ENCODE results near the gene TAMALIN. TPM values are rescaled to one million over a fixed set of nuclear protein-coding genes. Genes with fewer than 3 reads are reported as not detected.

Gene TAMALIN
- polyA plus RNA-seq, 2 of the 4 experiments (the other 2 are of a cell fraction): 0.30 to 0.35 TPM

- TF ChIP-seq EHF (CRISPR knock-in tag; IDR thresholded peaks at IDR 0.05) (peak; percentile 74), EP300 (IDR thresholded peaks at IDR 0.05) (peak; percentile 71 to 94), ZFP36 (IDR thresholded peaks at IDR 0.05; ENCODE audit: borderline replicate concordance, partially characterized antibody) (peak; percentile 91), ZSCAN20 (CRISPR knock-in tag; IDR thresholded peaks at IDR 0.05) (peak; percentile 77), NPAS2 (CRISPR knock-in tag; IDR thresholded peaks at IDR 0.05; ENCODE audit: borderline replicate concordance) (no peak), BHLHE40 (IDR thresholded peaks at IDR 0.05; ENCODE audit: low read depth, low read length) (peak; percentile 47; the same call in 1 of the 2 replicates), SREBF2 (IDR thresholded peaks at IDR 0.05) (no peak), CHD4 (IDR thresholded peaks at IDR 0.05; ENCODE audit: borderline replicate concordance) (no peak), ZNF302 (CRISPR knock-in tag; IDR thresholded peaks at IDR 0.05) (no peak), MAFK (IDR thresholded peaks at IDR 0.05; ENCODE audit: partially characterized antibody) (no peak), MYC (IDR thresholded peaks at IDR 0.05; ENCODE audit: borderline replicate concordance, low read length) (peak; percentile 53), HEYL (CRISPR knock-in tag; IDR thresholded peaks at IDR 0.05) (no peak), RCOR1 (IDR thresholded peaks at IDR 0.05; ENCODE audit: low read depth, low read length) (no peak)
These were observed 44.2 kb downstream of the TAMALIN start, which contains the start of gene NR4A1 (continued) for GRCh38 chr12:52050758-52051541.

- peak overlapping the region; percentile 75 for H3K4me3 ChIP-seq
- 63% methylated on average over 7 of the region's 7 CpGs for WGBS (ENCODE audit: missing lambda C conversion rate)
- H3K4me1 ChIP-seq: peaks cover 34% of the 10 kb centered on the region
- ChIA-PET POLR2A (interaction anchor here (0.6 to 2.3 kb wide), 4 partner anchors 12 to 27 kb away, joined by 3 to 19 read pairs (median 7); no protein-coding TSS in a partner anchor), CTCF (interaction anchor here (1.0 to 42.5 kb wide), 4 partner anchors 9 to 929 kb away, joined by 4 to 1730 read pairs (median 18); no protein-coding TSS in a partner anchor)
- ATAC-seq: no peak
- H3K27ac ChIP-seq: peak overlapping the region; percentile 90 to 95; a peak in 5 of 6 replicates
- peak in 1 of 2 experiments; percentile 73 for DNase-seq (ENCODE audit: low read depth in 1 of 2, low spot score in 1 of 2)
- FAIRE-seq: no peak
- no peaks in the 10 kb centered on the region for H3K9me3 ChIP-seq
- peak overlapping the region; percentile 96 for H3K4me2 ChIP-seq
- TF ChIP-seq JUNB (IDR thresholded peaks at IDR 0.05) (no peak), JUN (IDR thresholded peaks at IDR 0.05) (0 out of 5 replicates have a peak, but pooled peaks of 1 of the 2 experiments have one; percentile 13), KDM1A (IDR thresholded peaks at IDR 0.05; ENCODE audit: low read depth) (no peak), MAFK (IDR thresholded peaks at IDR 0.05; ENCODE audit: partially characterized antibody) (no peak), BCL3 (IDR thresholded peaks at IDR 0.05) (no peak), MAZ (IDR thresholded peaks at IDR 0.05; ENCODE audit: borderline replicate concordance, low read depth, low read length) (no peak), HOXB5 (CRISPR knock-in tag; IDR thresholded peaks at IDR 0.05) (peak; percentile 25; the same call in 1 of the 2 replicates), ATOH8 (CRISPR knock-in tag; IDR thresholded peaks at IDR 0.05; ENCODE audit: low read depth) (no peak), HMGXB4 (CRISPR knock-in tag; IDR thresholded peaks at IDR 0.05; ENCODE audit: borderline replicate concordance) (0 out of 2 replicates have a peak, but pooled peaks have one; percentile 13), FOSL2 (IDR thresholded peaks at IDR 0.05) (no peak), FOSL2 (CRISPR knock-in tag; IDR thresholded peaks at IDR 0.05) (0 out of 2 replicates have a peak, but pooled peaks have one; percentile 2), CTCF (IDR thresholded peaks at IDR 0.05) (no peak), FOSB (CRISPR knock-in tag; IDR thresholded peaks at IDR 0.05) (peak; percentile 90), ZC3H11A (IDR thresholded peaks at IDR 0.05) (no peak), TP53 (CRISPR knock-in tag; IDR thresholded peaks at IDR 0.05) (peak; percentile 95; the same call in 1 of the 2 replicates), EHMT2 (IDR thresholded peaks at IDR 0.05; ENCODE audit: low read depth) (no peak), HOXB13 (CRISPR knock-in tag; IDR thresholded peaks at IDR 0.05; ENCODE audit: low read depth) (peak; percentile 51; the same call in 1 of the 2 replicates), NPAS2 (CRISPR knock-in tag; IDR thresholded peaks at IDR 0.05; ENCODE audit: borderline replicate concordance) (no peak), RFX5 (IDR thresholded peaks at IDR 0.05) (0 out of 2 replicates have a peak, but pooled peaks have one; percentile 25), POLR2AphosphoS2 (conservative IDR thresholded peaks at IDR 0.05; ENCODE audit: low read length) (peak; percentile 28; the same call in 1 of the 2 replicates), RCOR1 (IDR thresholded peaks at IDR 0.05; ENCODE audit: low read depth, low read length) (no peak)
These were observed 45.9 kb downstream of the TAMALIN start for GRCh38 chr12:52052468-52053186.
